Measurements from ENCODE around the gene PKP4.
"Not testable (repeated sequence)": the region's sequence is repeated elsewhere in the genome, so short reads cannot be mapped to it uniquely, and the experiment has no call there.

PKP4 gene

GRCh38 chr2:158473300-158473699 lies 16.5 kb downstream of the PKP4 start:
- not testable (repeated sequence) for DNase-seq (ENCODE audit: low spot score)

GRCh38 chr2:158473719-158474392 lies 17.1 kb downstream of the PKP4 start:
- DNase-seq (ENCODE audit: low spot score): no peak

- DNase-seq (ENCODE audit: low spot score): not testable (repeated sequence)
Measured at GRCh38 chr2:158474526-158475011, 17.8 kb downstream of the PKP4 start.

- peak; percentile 5 for DNase-seq (ENCODE audit: low spot score)
Measured at GRCh38 chr2:158477202-158477601, 20.4 kb downstream of the PKP4 start.

- DNase-seq (ENCODE audit: low spot score): no peak
Measured at GRCh38 chr2:158478237-158478636, 21.5 kb downstream of the PKP4 start.

- DNase-seq (ENCODE audit: low spot score): no peak
Measured at GRCh38 chr2:158478816-158479215, 22.1 kb downstream of the PKP4 start.

- no peak for DNase-seq (ENCODE audit: low spot score)
Measured at GRCh38 chr2:158481116-158481515, 24.4 kb downstream of the PKP4 start.

GRCh38 chr2:158482594-158482993 lies 25.8 kb downstream of the PKP4 start:
- DNase-seq (ENCODE audit: low spot score): no peak

- no peak for DNase-seq (ENCODE audit: low spot score)
Measured at GRCh38 chr2:158484892-158485556, 28.3 kb downstream of the PKP4 start.

GRCh38 chr2:158486150-158486969 lies 29.6 kb downstream of the PKP4 start:
- no peak for DNase-seq (ENCODE audit: low spot score)

GRCh38 chr2:158486970-158487325 lies 30.2 kb downstream of the PKP4 start:
- DNase-seq (ENCODE audit: low spot score): no peak

GRCh38 chr2:158487419-158487818 lies 30.7 kb downstream of the PKP4 start:
- no peak for DNase-seq (ENCODE audit: low spot score)

GRCh38 chr2:158488442-158489216 lies 31.9 kb downstream of the PKP4 start:
- no peak for DNase-seq (ENCODE audit: low spot score)

- DNase-seq (ENCODE audit: low spot score): no peak
Measured at GRCh38 chr2:158489366-158490112, 32.8 kb downstream of the PKP4 start.

GRCh38 chr2:158491072-158491471 lies 34.3 kb downstream of the PKP4 start:
- DNase-seq (ENCODE audit: low spot score): no peak

GRCh38 chr2:158493458-158493857 lies 36.7 kb downstream of the PKP4 start:
- no peak for DNase-seq (ENCODE audit: low spot score)

GRCh38 chr2:158495175-158495574 lies 38.4 kb downstream of the PKP4 start:
- no peak for DNase-seq (ENCODE audit: low spot score)

GRCh38 chr2:158496986-158497385 lies 40.2 kb downstream of the PKP4 start:
- no peak for DNase-seq (ENCODE audit: low spot score)

GRCh38 chr2:158497486-158497885 lies 40.7 kb downstream of the PKP4 start:
- DNase-seq (ENCODE audit: low spot score): no peak

- no peak for DNase-seq (ENCODE audit: low spot score)
Measured at GRCh38 chr2:158498043-158498748, 41.4 kb downstream of the PKP4 start.

- DNase-seq (ENCODE audit: low spot score): no peak
Measured at GRCh38 chr2:158498749-158499136, 42.0 kb downstream of the PKP4 start.

Measured in CD4-positive, alpha-beta T cell treated with Interleukin-2 at 100 ng/mL for 4 hours (primary cell).